Common myeloid progenitor, CD34-positive (primary cell): Measurements from ENCODE around the gene ZMAT1.

Source experiments
- CTCF ChIA-PET: fragments of 350-600 bp; sonication (Branson Sonifier 250); formaldehyde crosslinking; loops from one replicate; lab custom pipeline; 2021; ENCODE audit warnings: antibody characterized with exemption; lab: Charles Lee
- POLR2A ChIA-PET: fragments of 350-600 bp; sonication (Branson Sonifier 250); formaldehyde crosslinking; loops from one replicate; lab custom pipeline; 2021; ENCODE audit warnings: antibody characterized with exemption; lab: Charles Lee
- DNase-seq, 3 donors: peaks; one replicate each; pipeline versions ENCODE4 v3.0.0 to v3.0.0-alpha.2; 2013
- H3K27ac ChIP-seq, 2 experiments: 1 replicate in 1 of 2; 2 replicates in 1 of 2; pipeline ENCODE4 v1.7.0; 2013; ENCODE audit warnings: inconsistent platforms in 2 of 2, low read length in 2 of 2, mild to moderate bottlenecking in 2 of 2, low read depth in 1 of 2, moderate library complexity in 1 of 2; ENCODE audit not compliant: severe bottlenecking in 2 of 2, insufficient read depth in 1 of 2, poor library complexity in 1 of 2
- H3K27me3 ChIP-seq, 5 experiments: replicated peaks in 2 of 5; 1 replicate in 3 of 5; 2 replicates in 2 of 5; pipeline versions ENCODE4 v1.6.1 to v1.7.0; 2013; ENCODE audit warnings: low read length in 4 of 5, mild to moderate bottlenecking in 2 of 5, moderate library complexity in 2 of 5, inconsistent platforms in 1 of 5; ENCODE audit not compliant: insufficient read depth in 5 of 5, control insufficient read depth in 4 of 5
- H3K36me3 ChIP-seq, 4 experiments: 1 replicate in 2 of 4; 2 replicates in 2 of 4; pipeline versions ENCODE4 v1.6.1 to v1.7.0; 2013; ENCODE audit warnings: low read length in 3 of 4, control low read depth in 1 of 4, mild to moderate bottlenecking in 1 of 4; ENCODE audit not compliant: control insufficient read depth in 4 of 4, insufficient read depth in 4 of 4
- H3K4me1 ChIP-seq, 4 experiments: 1 replicate in 3 of 4; 2 replicates in 1 of 4; pipeline versions ENCODE4 v1.6.1 to v1.7.1; 2013; ENCODE audit warnings: low read length in 3 of 4, mild to moderate bottlenecking in 3 of 4, control low read depth in 1 of 4, inconsistent platforms in 1 of 4, moderate library complexity in 1 of 4; ENCODE audit not compliant: control insufficient read depth in 4 of 4, insufficient read depth in 4 of 4; ENCODE audit errors: control extremely low read depth in 1 of 4
- H3K4me3 ChIP-seq, 7 experiments: 1 replicate in 4 of 7; 2 replicates in 3 of 7; pipeline versions ENCODE4 v1.5.1 to v1.7.0; 2013; ENCODE audit warnings: mild to moderate bottlenecking in 7 of 7, low read length in 6 of 7, moderate library complexity in 6 of 7, inconsistent platforms in 2 of 7, low read depth in 2 of 7, control low read depth in 1 of 7; ENCODE audit not compliant: insufficient read depth in 4 of 7, control insufficient read depth in 1 of 7; ENCODE audit errors: extremely low read depth in 1 of 7
- H3K9me3 ChIP-seq, 5 experiments: 1 replicate in 4 of 5; 2 replicates in 1 of 5; pipeline versions ENCODE4 v1.6.1 to v1.7.1; 2013; ENCODE audit warnings: low read length in 4 of 5, mild to moderate bottlenecking in 2 of 5, inconsistent platforms in 1 of 5, low read depth in 1 of 5, moderate library complexity in 1 of 5; ENCODE audit not compliant: control insufficient read depth in 4 of 5, insufficient read depth in 2 of 5; ENCODE audit errors: control extremely low read depth in 1 of 5
- WGBS: methylation state at CpG from one replicate; pipeline ENCODE4 v1.1.5; 2013; ENCODE audit not compliant: insufficient coverage; 5-methylcytosine and 5-hydroxymethylcytosine counted together

The ZMAT1 gene

GRCh38 chrX:101950581-101950980 lies 18.8 kb upstream of the ZMAT1 start:
- H3K4me1 ChIP-seq: peaks cover 0 to 11% (median 5%) of the 10 kb centered on the region in 4 experiments
- no peaks in the 10 kb centered on the region for H3K9me3 ChIP-seq
- H3K27me3 ChIP-seq: no peaks in the 10 kb centered on the region
- 72% methylated on average over 6 of the region's 6 CpGs for WGBS
- POLR2A ChIA-PET: no interaction called here
- no peaks in the 10 kb centered on the region for H3K36me3 ChIP-seq
- no peak for DNase-seq
- H3K27ac ChIP-seq: no peak overlapping the region
- CTCF ChIA-PET: interaction anchor here (0.6 kb wide), 1 partner anchor 57 kb away, joined by 3 read pairs; no protein-coding TSS in a partner anchor
- H3K4me3 ChIP-seq: no peak overlapping the region

GRCh38 chrX:101932249-101932570 lies 383 bp upstream of the ZMAT1 start:
- H3K9me3 ChIP-seq: no peaks in the 10 kb centered on the region
- DNase-seq: no peak
- ChIA-PET POLR2A (no interaction called here), CTCF (no interaction called here)
- H3K36me3 ChIP-seq: no peaks in the 10 kb centered on the region
- H3K27ac ChIP-seq: peak overlapping the region in 1 of 2 experiments; percentile 77
- no peaks in the 10 kb centered on the region for H3K27me3 ChIP-seq
- peaks cover 0 to 4% (median 0%) of the 10 kb centered on the region in 4 experiments for H3K4me1 ChIP-seq
- H3K4me3 ChIP-seq: no peak overlapping the region
- no CpG with 5 or more reads among the region's 8 CpGs for WGBS

GRCh38 chrX:101931136-101931487 lies 715 bp downstream of the ZMAT1 start:
- 33% methylated on average over 1 of the region's 6 CpGs for WGBS
- ChIA-PET POLR2A (no interaction called here), CTCF (interaction anchor here (1.1 kb wide), 1 partner anchor 17 kb away, joined by 3 read pairs; no protein-coding TSS in a partner anchor)
- peaks cover 0 to 4% (median 0%) of the 10 kb centered on the region in 4 experiments for H3K4me1 ChIP-seq
- H3K9me3 ChIP-seq: no peaks in the 10 kb centered on the region
- H3K36me3 ChIP-seq: no peaks in the 10 kb centered on the region
- peak overlapping the region; percentile 41 to 83 (median 68) for H3K4me3 ChIP-seq
- peak overlapping the region in 1 of 2 experiments; percentile 77 for H3K27ac ChIP-seq
- peak; percentile 17 to 57 (median 45) for DNase-seq
- H3K27me3 ChIP-seq: no peaks in the 10 kb centered on the region

- DNase-seq: no peak
- Histone ChIP-seq H3K9me3 (no peaks in the 10 kb centered on the region), H3K27me3 (no peaks in the 10 kb centered on the region), H3K4me1 (peaks cover 0 to 3% (median 0%) of the 10 kb centered on the region in 4 experiments), H3K36me3 (no peaks in the 10 kb centered on the region), H3K4me3 (no peak overlapping the region), H3K27ac (no peak overlapping the region)
- WGBS: 93% methylated on average over 3 of the region's 5 CpGs
- ChIA-PET POLR2A (no interaction called here), CTCF (no interaction called here)
Observed at GRCh38 chrX:101925733-101926132, 6.1 kb downstream of the ZMAT1 start.

- Histone ChIP-seq H3K27me3 (no peaks in the 10 kb centered on the region), H3K36me3 (no peaks in the 10 kb centered on the region), H3K27ac (no peak overlapping the region), H3K4me1 (no peaks in the 10 kb centered on the region), H3K9me3 (peaks cover 0 to 2% (median 0%) of the 10 kb centered on the region in 5 experiments), H3K4me3 (no peak overlapping the region)
- no peak for DNase-seq
- 53% methylated on average over 1 of the region's 1 CpG for WGBS
- ChIA-PET CTCF (no interaction called here), POLR2A (no interaction called here)
Observed at GRCh38 chrX:101918751-101919150, 13.1 kb downstream of the ZMAT1 start.

- 78% methylated on average over 4 of the region's 5 CpGs for WGBS
- no peaks in the 10 kb centered on the region for H3K27me3 ChIP-seq
- no peak overlapping the region for H3K27ac ChIP-seq
- H3K4me3 ChIP-seq: no peak overlapping the region
- no peak for DNase-seq
- H3K36me3 ChIP-seq: peaks cover 0 to 8% (median 1%) of the 10 kb centered on the region in 4 experiments
- ChIA-PET CTCF (no interaction called here), POLR2A (no interaction called here)
- H3K9me3 ChIP-seq: peaks cover 1 to 27% (median 16%) of the 10 kb centered on the region in 5 experiments
- no peaks in the 10 kb centered on the region for H3K4me1 ChIP-seq
Observed at GRCh38 chrX:101906136-101906796, 25.6 kb downstream of the ZMAT1 start.

GRCh38 chrX:101904996-101905395 lies 26.8 kb downstream of the ZMAT1 start:
- peaks cover 1 to 24% (median 16%) of the 10 kb centered on the region in 5 experiments for H3K9me3 ChIP-seq
- CTCF ChIA-PET: interaction anchor here (0.8 kb wide), 1 partner anchor 153 kb away, joined by 4 read pairs; no protein-coding TSS in a partner anchor
- WGBS: 100% methylated on average over 1 of the region's 1 CpG
- no peak overlapping the region for H3K4me3 ChIP-seq
- H3K27ac ChIP-seq: no peak overlapping the region
- H3K27me3 ChIP-seq: no peaks in the 10 kb centered on the region
- POLR2A ChIA-PET: no interaction called here
- peaks cover 0 to 8% (median 1%) of the 10 kb centered on the region in 4 experiments for H3K36me3 ChIP-seq
- DNase-seq: no peak
- H3K4me1 ChIP-seq: no peaks in the 10 kb centered on the region
